HUES64 (cell line): ENCODE data around the gene MMS19.
"Not testable (repeated sequence)": the region's sequence is repeated elsewhere in the genome, so short reads cannot be mapped to it uniquely, and the experiment has no call there.

ENCODE experiments used
- H3K27ac ChIP-seq: 2 replicates; pipeline ENCODE4 v1.7.0; 2013; ENCODE audit warnings: low read depth, low read length, inconsistent platforms
- H3K27me3 ChIP-seq: 2 replicates; pipeline ENCODE4 v1.6.1; 2013; ENCODE audit warnings: mild to moderate bottlenecking, low read length; ENCODE audit not compliant: insufficient read depth
- H3K36me3 ChIP-seq: 2 replicates; pipeline ENCODE4 v1.6.1; 2013; ENCODE audit warnings: mild to moderate bottlenecking, low read length; ENCODE audit not compliant: insufficient read depth
- H3K4me1 ChIP-seq: 2 replicates; pipeline ENCODE4 v1.6.1; 2013; ENCODE audit warnings: mild to moderate bottlenecking, low read length, moderate library complexity; ENCODE audit not compliant: insufficient read depth
- H3K4me3 ChIP-seq: 2 replicates; pipeline ENCODE4 v1.5.1; 2013; ENCODE audit warnings: mild to moderate bottlenecking, low read length, moderate library complexity
- H3K9ac ChIP-seq: 2 replicates; pipeline ENCODE4 v1.6.1; 2013; ENCODE audit warnings: mild to moderate bottlenecking, low read depth, low read length
- H3K9me3 ChIP-seq: 2 replicates; pipeline ENCODE4 v1.6.1; 2013; ENCODE audit warnings: low read depth, low read length; ENCODE audit not compliant: insufficient read depth
- WGBS: fragments of 150-250, 120-280 bp; methylation state at CpG from one replicate; pipeline ENCODE4 v1.1.7; 2013; ENCODE audit warnings: missing lambda C conversion rate; 5-methylcytosine and 5-hydroxymethylcytosine counted together

Gene MMS19

DNA sequence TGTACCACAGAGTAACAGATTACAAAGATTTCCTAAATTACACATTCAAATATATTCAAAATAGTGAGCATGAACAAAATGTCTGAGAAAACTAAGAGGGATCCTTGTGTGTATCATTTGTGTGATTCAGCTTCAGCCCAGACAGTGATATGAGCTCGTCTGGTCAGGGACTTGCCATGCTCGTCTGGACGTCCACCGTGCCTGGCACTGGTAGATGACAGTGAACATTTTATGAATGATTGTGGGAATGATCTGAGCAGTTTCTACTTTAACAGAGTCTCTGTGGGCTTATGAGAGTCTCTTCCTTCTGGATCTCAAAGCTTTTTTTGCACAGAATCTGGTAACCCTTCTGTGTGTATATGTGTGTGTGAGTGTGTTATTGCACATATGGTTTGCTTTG lies 40.2 kb upstream of the MMS19 start:
- no peaks in the 10 kb centered on the region for H3K27me3 ChIP-seq
- H3K4me1 ChIP-seq, result peaks cover 27% of the 10 kb centered on the region
- no peaks in the 10 kb centered on the region for H3K36me3 ChIP-seq
- H3K27ac ChIP-seq, result no peak overlapping the region
- WGBS, result 93% methylated on average over 4 of the region's 4 CpGs
- H3K4me3 ChIP-seq, result no peak overlapping the region
- no peak overlapping the region for H3K9ac ChIP-seq
- H3K9me3 ChIP-seq, result no peaks in the 10 kb centered on the region

DNA sequence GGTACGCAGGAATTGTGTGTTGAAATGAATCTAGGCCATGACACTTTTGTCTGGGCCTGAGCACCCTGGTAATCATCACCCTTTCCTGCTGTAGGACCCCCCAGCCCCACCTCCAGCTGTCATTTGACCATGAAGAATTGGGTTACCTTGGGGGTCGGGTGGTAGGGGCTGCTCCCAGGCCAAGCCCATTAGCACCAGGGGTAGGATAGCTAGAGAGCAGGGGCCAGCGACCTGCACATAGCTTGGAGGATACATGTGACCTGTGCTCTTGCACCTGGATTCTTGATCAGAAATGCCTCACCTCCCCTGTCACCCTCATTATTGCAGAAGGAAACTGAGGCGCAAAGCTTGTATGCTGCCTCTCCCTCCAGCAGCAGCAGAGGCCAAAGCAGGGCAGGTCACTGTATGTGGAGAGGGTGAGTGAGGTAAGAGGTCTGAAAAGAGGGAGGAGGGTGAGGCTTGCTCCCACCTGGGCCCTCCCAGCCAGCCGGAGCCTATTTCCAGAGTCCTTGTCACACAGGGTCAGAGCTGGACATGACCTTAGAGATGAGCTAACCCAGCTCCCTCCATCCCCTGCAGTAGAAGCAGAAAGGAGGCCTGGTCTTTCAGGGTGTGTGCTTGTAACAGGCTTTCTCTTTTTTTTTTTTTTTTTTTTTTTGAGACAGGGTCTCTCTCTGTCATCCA lies 39.1 kb upstream of the MMS19 start:
- H3K4me1 ChIP-seq, result peaks cover 21% of the 10 kb centered on the region
- no peak overlapping the region for H3K27ac ChIP-seq
- H3K36me3 ChIP-seq, result no peaks in the 10 kb centered on the region
- 89% methylated on average over 5 of the region's 5 CpGs for WGBS
- no peaks in the 10 kb centered on the region for H3K27me3 ChIP-seq
- H3K4me3 ChIP-seq, result no peak overlapping the region
- H3K9ac ChIP-seq, result no peak overlapping the region
- H3K9me3 ChIP-seq, result no peaks in the 10 kb centered on the region

DNA sequence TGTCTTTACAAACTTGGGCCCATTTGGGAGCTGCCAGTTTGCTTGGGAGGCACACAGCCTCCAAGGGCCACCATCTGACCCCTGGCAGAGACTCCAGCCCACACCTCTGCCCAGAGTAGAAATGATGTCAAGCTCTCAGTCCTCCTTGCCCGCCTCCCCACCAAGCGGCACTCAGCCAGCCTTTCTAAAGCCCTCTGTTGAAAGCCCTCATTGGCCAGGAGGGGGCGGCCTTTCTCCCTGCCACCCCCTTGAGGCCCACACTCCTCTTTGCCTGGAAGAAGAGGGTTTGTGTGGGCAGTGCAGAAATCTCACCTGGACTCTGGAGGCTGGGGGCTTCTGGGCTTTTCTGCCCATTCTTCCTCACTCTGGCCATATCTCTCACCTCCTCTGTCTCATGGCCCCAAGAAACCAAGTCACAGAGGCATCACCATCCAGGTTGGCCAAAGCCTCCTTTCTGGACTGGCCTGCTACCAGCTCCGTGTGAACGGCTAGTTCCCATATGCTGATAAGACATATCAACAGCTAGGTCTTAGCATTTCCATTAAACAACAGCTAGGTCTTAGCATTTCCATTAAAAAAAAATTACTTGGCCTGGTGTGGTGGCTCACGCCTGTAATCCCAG lies 36.6 kb upstream of the MMS19 start:
- WGBS, result 75% methylated on average over 6 of the region's 6 CpGs
- Histone ChIP-seq H3K4me1 (peaks cover 8% of the 10 kb centered on the region), H3K9ac (no peak overlapping the region), H3K9me3 (no peaks in the 10 kb centered on the region), H3K4me3 (no peak overlapping the region), H3K27ac (no peak overlapping the region), H3K36me3 (no peaks in the 10 kb centered on the region), H3K27me3 (no peaks in the 10 kb centered on the region)

DNA sequence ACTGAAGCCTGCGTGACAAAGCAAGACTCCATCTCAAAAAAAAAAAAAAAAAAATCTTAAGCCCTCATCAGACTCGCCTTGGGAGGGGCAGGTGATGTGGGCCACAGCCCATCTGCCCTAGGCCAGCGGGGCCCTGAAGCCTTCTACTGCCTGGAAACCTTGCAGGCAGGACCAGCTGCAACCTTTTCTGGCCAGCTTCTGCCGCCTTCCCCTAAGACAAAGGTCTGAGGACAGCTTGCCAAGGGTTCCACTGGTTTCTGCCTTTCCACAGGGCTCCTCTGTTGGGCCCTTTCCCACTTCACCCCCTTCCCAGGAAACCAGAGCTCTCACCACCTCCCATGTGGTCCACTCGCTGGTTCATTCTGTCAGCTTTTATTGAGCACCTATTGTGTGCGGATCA lies 35.7 kb upstream of the MMS19 start:
- H3K9ac ChIP-seq, result no peak overlapping the region
- H3K27ac ChIP-seq, result no peak overlapping the region
- H3K4me3 ChIP-seq, result no peak overlapping the region
- 82% methylated on average over 6 of the region's 6 CpGs for WGBS
- H3K9me3 ChIP-seq, result no peaks in the 10 kb centered on the region
- no peaks in the 10 kb centered on the region for H3K36me3 ChIP-seq
- no peaks in the 10 kb centered on the region for H3K27me3 ChIP-seq
- peaks cover 4% of the 10 kb centered on the region; the same call in 1 of the 2 replicates for H3K4me1 ChIP-seq

DNA sequence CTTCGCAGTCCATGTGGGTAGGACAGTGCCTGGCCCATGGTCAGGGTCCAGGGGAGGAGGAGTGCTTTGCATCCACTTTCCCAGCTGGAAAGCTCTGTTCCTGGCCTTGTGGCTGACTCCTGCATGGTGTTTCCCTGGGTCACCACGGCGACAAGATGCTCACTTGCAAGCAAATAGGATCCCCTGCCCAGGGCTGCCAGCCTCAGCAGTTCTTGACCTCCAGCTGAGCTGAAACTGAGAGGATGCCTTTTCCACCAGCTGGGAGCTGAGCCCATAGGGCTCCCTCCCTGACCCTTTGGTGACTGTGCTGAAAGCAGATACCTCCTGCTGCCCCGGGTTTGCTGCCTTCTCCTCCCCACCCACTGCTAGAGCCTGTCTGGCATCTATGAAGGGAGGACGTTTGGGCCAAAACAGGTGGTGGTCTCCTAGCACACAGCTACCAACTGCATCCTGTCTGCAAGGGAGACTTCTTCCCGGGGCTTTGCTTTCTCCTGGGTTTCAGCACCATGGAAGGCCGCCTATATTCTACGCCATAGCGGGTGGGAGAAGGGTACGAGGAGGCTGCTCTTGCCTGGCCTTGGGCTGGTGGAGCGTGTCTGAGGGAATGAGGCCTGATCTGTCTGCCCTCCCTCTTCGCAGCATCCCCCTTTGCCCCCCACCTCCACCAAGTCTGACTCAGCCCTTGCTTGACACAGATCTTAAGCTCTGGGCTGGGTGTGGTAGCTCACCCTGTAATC lies 34.9 kb upstream of the MMS19 start:
- 77% methylated on average over 12 of the region's 12 CpGs for WGBS
- H3K9ac ChIP-seq, result no peak overlapping the region
- peaks cover 4% of the 10 kb centered on the region; the same call in 1 of the 2 replicates for H3K4me1 ChIP-seq
- H3K9me3 ChIP-seq, result no peaks in the 10 kb centered on the region
- no peaks in the 10 kb centered on the region for H3K27me3 ChIP-seq
- peak overlapping the region; percentile 5; the same call in 1 of the 2 replicates for H3K27ac ChIP-seq
- no peak overlapping the region for H3K4me3 ChIP-seq
- H3K36me3 ChIP-seq, result no peaks in the 10 kb centered on the region

DNA sequence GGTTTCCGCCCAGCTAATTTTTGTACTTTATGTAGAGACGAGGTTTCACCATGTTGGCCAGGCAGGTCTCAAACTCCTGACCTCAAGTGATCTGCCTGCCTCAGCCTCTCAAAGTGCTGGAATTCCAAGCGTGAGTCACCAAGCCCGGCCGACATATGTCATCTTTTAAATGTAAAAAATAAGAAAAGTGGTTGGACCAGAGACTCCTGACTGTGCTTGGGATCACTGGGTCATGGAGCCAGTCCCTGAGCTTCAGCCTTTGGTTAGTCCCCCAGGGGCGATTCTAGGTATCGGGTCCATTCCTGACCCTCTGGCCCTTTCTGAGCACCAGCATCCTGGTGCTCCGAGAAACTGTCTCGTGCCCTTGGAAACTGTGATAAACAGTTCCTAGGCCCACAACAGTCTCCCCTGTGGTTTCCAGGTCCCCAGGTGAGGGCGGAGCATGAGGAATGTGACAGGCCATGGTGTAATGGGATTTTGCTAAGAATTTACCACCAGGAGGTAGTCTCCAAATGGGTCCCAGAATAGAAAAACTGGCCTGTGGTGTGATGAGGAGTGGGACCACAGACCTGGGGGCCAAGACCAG lies 33.3 kb upstream of the MMS19 start:
- H3K27ac ChIP-seq, result no peak overlapping the region
- no peaks in the 10 kb centered on the region for H3K36me3 ChIP-seq
- no peak overlapping the region for H3K4me3 ChIP-seq
- H3K27me3 ChIP-seq, result no peaks in the 10 kb centered on the region
- no peak overlapping the region for H3K9ac ChIP-seq
- no peaks in the 10 kb centered on the region for H3K9me3 ChIP-seq
- peaks cover 4% of the 10 kb centered on the region; the same call in 1 of the 2 replicates for H3K4me1 ChIP-seq
- 87% methylated on average over 10 of the region's 10 CpGs for WGBS

DNA sequence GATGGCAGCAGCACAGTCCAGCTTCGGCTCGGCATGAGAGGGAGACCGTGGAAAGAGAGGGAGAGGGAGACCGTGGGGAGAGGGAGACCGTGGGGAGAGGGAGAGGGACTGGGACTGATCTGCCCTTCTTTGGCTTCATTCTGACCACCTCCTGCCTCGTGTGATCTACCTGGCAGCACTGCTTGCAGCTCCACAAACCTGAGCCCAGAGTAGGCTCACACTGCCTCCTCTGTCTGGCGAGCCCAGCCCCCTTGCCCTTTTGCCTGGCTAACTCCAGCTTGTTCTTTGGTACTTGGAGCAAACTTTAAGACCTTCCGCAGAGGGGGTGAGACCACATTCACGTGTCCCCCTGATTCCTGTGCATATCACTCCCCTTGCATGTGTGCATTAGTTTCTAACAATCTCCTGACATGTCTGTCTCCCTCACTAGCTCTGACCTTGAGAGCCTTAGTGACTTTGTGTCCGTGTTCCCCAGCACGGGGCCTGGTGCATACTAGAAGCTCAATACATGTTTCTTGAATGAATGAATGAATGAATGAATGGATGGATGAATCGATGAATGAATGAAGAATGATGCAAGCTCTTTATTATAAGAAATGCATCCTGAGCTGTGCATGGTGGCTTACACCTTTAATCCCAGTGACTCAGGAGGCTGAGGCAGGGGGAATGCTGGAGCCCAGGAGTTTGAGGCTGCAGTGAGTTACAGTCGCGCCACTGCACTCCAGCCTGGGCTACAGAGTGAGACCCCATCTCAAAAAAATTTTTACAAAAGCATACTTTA lies 31.7 kb upstream of the MMS19 start:
- Histone ChIP-seq H3K4me1 (peaks cover 4% of the 10 kb centered on the region; the same call in 1 of the 2 replicates), H3K27me3 (no peaks in the 10 kb centered on the region), H3K9ac (no peak overlapping the region), H3K27ac (no peak overlapping the region), H3K4me3 (no peak overlapping the region), H3K36me3 (no peaks in the 10 kb centered on the region), H3K9me3 (no peaks in the 10 kb centered on the region)
- WGBS, result 93% methylated on average over 13 of the region's 14 CpGs

DNA sequence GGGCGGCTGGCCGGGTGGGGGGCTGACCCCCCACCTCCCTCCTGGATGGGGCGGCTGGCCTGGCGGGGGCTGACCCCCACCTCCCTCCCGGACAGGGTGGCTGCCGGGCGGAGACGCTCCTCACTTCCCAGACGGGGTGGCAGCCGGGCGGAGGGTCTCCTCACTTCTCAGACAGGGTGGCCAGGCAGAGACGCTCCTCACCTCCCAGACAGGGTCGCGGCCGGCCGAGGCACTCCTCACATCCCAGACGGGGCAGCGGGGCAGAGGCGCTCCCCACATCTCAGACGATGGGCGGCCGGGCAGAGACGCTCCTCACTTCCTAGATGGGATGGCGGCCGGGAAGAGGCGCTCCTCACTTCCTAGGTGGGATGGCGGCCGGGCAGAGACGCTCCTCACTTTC lies 30.7 kb upstream of the MMS19 start:
- H3K4me1 ChIP-seq, H3K27ac ChIP-seq, H3K27me3 ChIP-seq, H3K9me3 ChIP-seq, H3K9ac ChIP-seq, H3K36me3 ChIP-seq, H3K4me3 ChIP-seq: not testable (repeated sequence)
- 98% methylated on average over 21 of the region's 29 CpGs for WGBS

DNA sequence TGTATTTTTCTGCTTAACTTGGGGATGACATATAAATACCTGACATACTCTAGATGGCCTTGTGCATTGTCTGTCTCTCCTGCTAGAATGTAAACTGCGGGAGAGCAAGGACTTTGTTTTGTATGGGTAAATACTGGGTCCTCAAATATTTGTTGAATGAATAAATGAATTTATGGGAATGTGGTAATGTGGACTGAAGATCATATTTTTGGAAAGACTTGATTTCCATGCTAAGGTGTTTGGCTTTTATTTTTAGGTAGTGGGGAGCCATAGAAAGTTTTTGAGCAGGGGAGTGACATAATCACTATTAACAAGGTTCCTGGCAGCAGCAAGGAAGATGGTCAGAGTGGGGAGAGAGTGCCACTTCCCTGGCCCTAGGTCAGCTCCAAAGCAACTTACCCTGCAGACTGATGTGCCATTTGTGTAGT lies 27.5 kb upstream of the MMS19 start:
- H3K36me3 ChIP-seq, result no peaks in the 10 kb centered on the region
- no peaks in the 10 kb centered on the region for H3K9me3 ChIP-seq
- no peak overlapping the region for H3K27ac ChIP-seq
- no peak overlapping the region for H3K4me3 ChIP-seq
- peaks cover 8% of the 10 kb centered on the region for H3K4me1 ChIP-seq
- WGBS, result 97% methylated on average over 1 of the region's 1 CpG
- H3K27me3 ChIP-seq, result no peaks in the 10 kb centered on the region
- no peak overlapping the region for H3K9ac ChIP-seq

DNA sequence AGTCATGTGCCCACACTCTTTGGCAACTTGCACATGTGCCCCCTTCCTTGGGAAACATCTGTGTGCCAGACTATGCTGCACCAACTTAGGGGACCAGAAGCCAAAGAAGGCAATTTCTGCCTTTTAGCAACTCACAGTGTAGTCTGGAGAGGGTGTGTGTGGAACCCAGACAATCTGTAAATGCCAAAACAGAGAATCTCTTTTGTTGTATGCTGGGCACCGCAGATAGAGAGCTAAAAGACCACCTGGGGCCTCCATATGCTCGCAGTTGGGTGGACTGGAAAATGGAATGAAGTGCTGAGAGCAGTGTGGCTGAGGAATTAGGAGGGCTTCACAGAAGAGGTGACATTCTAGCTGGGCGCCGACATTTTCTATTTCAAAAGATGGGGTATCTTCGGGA lies 26.9 kb upstream of the MMS19 start:
- no peaks in the 10 kb centered on the region for H3K36me3 ChIP-seq
- no peak overlapping the region for H3K27ac ChIP-seq
- no peaks in the 10 kb centered on the region for H3K27me3 ChIP-seq
- H3K9me3 ChIP-seq, result no peaks in the 10 kb centered on the region
- H3K4me1 ChIP-seq, result peaks cover 11% of the 10 kb centered on the region
- H3K4me3 ChIP-seq, result no peak overlapping the region
- WGBS, result 89% methylated on average over 5 of the region's 5 CpGs
- H3K9ac ChIP-seq, result no peak overlapping the region
